ENCODE measurements around the gene TRIP11.

DNA sequence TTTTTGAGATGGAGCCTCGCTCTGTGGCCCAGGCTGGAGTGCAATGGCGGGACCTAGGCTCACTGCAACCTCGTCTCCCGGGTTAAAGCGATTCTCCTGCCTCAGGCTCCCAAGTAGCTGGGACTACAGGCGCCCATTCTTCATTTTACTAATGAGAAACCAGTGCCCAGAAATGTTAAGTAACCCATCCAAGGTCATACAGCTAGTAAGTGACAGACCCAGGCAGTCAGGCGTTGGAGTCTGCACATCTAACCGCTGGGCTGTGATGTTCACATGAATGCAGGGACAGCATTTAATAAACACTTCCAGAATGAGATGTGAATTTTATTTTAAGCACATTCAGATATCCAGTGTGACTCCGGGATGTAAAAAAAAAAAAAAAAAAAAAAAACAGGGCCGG is 1.3 kb upstream of the TRIP11 start:
- no peak for TF ChIP-seq YY1 (IDR thresholded peaks at IDR 0.05; ENCODE audit: insufficient read depth, insufficient read length)
- TF ChIP-seq SUZ12 (IDR thresholded peaks at IDR 0.05; ENCODE audit: extremely low read depth, insufficient read depth, insufficient read length), result no peak
- no peak for TF ChIP-seq ZNF274 (IDR thresholded peaks at IDR 0.05; ENCODE audit: low read depth, low read length)
